DND-41 (cell line): ENCODE data around the gene CTNNBL1.

Experiments
- ATAC-seq: fragments of 200-7000 bp; cut with Tn5 transposase; 3 replicates; pipeline ENCODE4 v1.9.1; 2021; ENCODE audit warnings: low read depth; ENCODE audit not compliant: insufficient read depth
- DNase-seq: peaks from one replicate; pipeline ENCODE4 v3.0.0-alpha.2; 2020
- H2AFZ ChIP-seq: 2 replicates; pipeline ENCODE4 v1.6.0; 2012; ENCODE audit warnings: low read depth, low read length
- H3K27ac ChIP-seq: 2 replicates; pipeline ENCODE4 v1.5.1; 2012; ENCODE audit warnings: low read length, inconsistent platforms
- H3K27me3 ChIP-seq: fragments of 200-600 bp; sonication (generic); 2 replicates; pipeline ENCODE4 v1.6.0; 2012; ENCODE audit warnings: low read length, mild to moderate bottlenecking, inconsistent platforms; ENCODE audit not compliant: insufficient read depth, poor library complexity
- H3K36me3 ChIP-seq: 2 replicates; pipeline ENCODE4 v1.5.1; 2012; ENCODE audit warnings: low read length, inconsistent platforms; ENCODE audit not compliant: insufficient read depth
- H3K4me1 ChIP-seq: 2 replicates; pipeline ENCODE4 v1.5.1; 2012; ENCODE audit warnings: mild to moderate bottlenecking, low read length; ENCODE audit not compliant: insufficient read depth
- H3K4me2 ChIP-seq: 2 replicates; pipeline ENCODE4 v1.6.0; 2012; ENCODE audit warnings: mild to moderate bottlenecking, moderate library complexity, low read length, inconsistent platforms; ENCODE audit not compliant: insufficient read depth
- H3K4me3 ChIP-seq, 2 experiments: fragments of 200-600 bp in 1 of 2; shearing (Covaris generic) in 1 of 2; 2 replicates each; pipeline ENCODE4 v1.5.1; 2012 to 2016; ENCODE audit warnings: inconsistent platforms in 2 of 2, low read length in 2 of 2, mild to moderate bottlenecking in 2 of 2, low read depth in 1 of 2, moderate library complexity in 1 of 2
- H3K79me2 ChIP-seq: 2 replicates; pipeline ENCODE4 v1.6.0; 2012; ENCODE audit warnings: low read length, inconsistent platforms; ENCODE audit not compliant: insufficient read depth
- H3K9ac ChIP-seq: 2 replicates; pipeline ENCODE4 v1.6.0; 2012; ENCODE audit warnings: low read depth, mild to moderate bottlenecking, inconsistent platforms, low read length, moderate library complexity
- H3K9me3 ChIP-seq: 2 replicates; pipeline ENCODE4 v1.5.1; 2012; ENCODE audit warnings: low read length, moderate library complexity, mild to moderate bottlenecking, inconsistent platforms; ENCODE audit not compliant: insufficient read depth, severe bottlenecking
- H4K20me1 ChIP-seq: 2 replicates; pipeline ENCODE4 v1.6.0; 2012; ENCODE audit warnings: low read length; ENCODE audit not compliant: insufficient read depth
- CTCF ChIP-seq: IDR thresholded peaks from 2 replicates; pipeline ENCODE4 v1.5.1; 2012; ENCODE audit warnings: borderline replicate concordance, low read length, moderate library complexity, mild to moderate bottlenecking; ENCODE audit not compliant: poor library complexity, severe bottlenecking; ENCODE audit errors: extremely low read depth
- EZH2 ChIP-seq: IDR thresholded peaks from 3 replicates; pipeline ENCODE4 v1.6.1; 2012; ENCODE audit warnings: borderline replicate concordance, low read depth, mild to moderate bottlenecking, moderate library complexity, low read length, inconsistent platforms; ENCODE audit not compliant: severe bottlenecking

The CTNNBL1 gene

GRCh38 chr20:37649017-37649416, 44.8 kb upstream of the CTNNBL1 start:
- peaks cover 12% of the 10 kb centered on the region for H3K27me3 ChIP-seq
- no peak overlapping the region for H3K27ac ChIP-seq
- H3K4me1 ChIP-seq = no peaks in the 10 kb centered on the region
- H3K79me2 ChIP-seq = no peaks in the 10 kb centered on the region
- DNase-seq = no peak
- H3K4me3 ChIP-seq = no peak overlapping the region
- H3K9ac ChIP-seq = no peak overlapping the region
- no peak overlapping the region for H3K4me2 ChIP-seq
- no peaks in the 10 kb centered on the region for H4K20me1 ChIP-seq
- no peaks in the 10 kb centered on the region for H3K9me3 ChIP-seq
- ATAC-seq = no peak
- no peak overlapping the region for H2AFZ ChIP-seq
- H3K36me3 ChIP-seq = no peaks in the 10 kb centered on the region
- no peak for TF ChIP-seq EZH2
- TF ChIP-seq CTCF = no peak

DNA sequence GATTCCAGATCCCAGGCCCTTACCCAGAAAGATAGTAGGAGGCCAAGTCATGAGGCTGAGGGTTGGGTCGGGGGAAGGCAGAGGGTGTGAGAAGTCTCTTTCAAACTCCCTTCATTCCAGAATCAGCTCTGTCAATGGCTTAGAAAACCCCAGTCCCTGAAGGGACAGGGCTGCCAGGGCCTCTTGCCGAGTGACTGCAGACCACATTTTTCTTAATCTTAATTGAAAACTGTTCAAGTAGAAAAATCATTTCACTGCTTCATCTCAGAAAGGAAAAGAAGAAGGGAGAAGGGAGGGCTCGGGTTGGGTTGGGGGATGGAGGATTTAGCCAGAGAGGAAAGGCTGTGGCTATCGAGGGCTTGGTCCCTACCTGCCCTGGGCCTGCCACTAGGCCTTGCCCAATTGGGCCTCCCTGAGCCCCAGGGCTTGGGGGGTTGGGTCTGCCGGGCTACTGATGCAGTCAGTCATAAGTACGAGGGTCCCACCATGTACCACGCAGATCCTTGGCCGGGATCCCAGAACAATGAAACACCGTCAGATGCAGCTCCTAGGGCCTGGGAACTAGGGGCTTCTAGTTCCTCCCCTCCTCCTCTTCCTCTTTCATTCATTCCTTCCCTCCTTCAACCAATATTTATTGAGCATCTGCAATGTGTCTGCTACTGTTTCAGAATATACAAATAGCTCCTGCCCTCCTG, 44.0 kb upstream of the CTNNBL1 start:
- H3K27ac ChIP-seq = no peak overlapping the region
- no peak for TF ChIP-seq EZH2
- no peak for TF ChIP-seq CTCF
- H3K4me1 ChIP-seq = no peaks in the 10 kb centered on the region
- H3K9ac ChIP-seq = no peak overlapping the region
- H3K4me2 ChIP-seq = no peak overlapping the region
- DNase-seq = no peak
- H3K9me3 ChIP-seq = no peaks in the 10 kb centered on the region
- H3K79me2 ChIP-seq = no peaks in the 10 kb centered on the region
- no peaks in the 10 kb centered on the region for H3K36me3 ChIP-seq
- no peak for ATAC-seq
- peaks cover 9% of the 10 kb centered on the region for H3K27me3 ChIP-seq
- no peak overlapping the region for H3K4me3 ChIP-seq
- no peak overlapping the region for H2AFZ ChIP-seq
- no peaks in the 10 kb centered on the region for H4K20me1 ChIP-seq

- peaks cover 9% of the 10 kb centered on the region for H3K27me3 ChIP-seq
- no peak for TF ChIP-seq EZH2
- no peak for TF ChIP-seq CTCF
- no peaks in the 10 kb centered on the region for H3K36me3 ChIP-seq
- no peaks in the 10 kb centered on the region for H3K9me3 ChIP-seq
- ATAC-seq (no peak), DNase-seq (no peak)
- H2AFZ ChIP-seq = no peak overlapping the region
- no peaks in the 10 kb centered on the region for H4K20me1 ChIP-seq
- H3K9ac ChIP-seq = no peak overlapping the region
- no peak overlapping the region for H3K27ac ChIP-seq
- H3K4me1 ChIP-seq = no peaks in the 10 kb centered on the region
- no peak overlapping the region for H3K4me3 ChIP-seq
- no peaks in the 10 kb centered on the region for H3K79me2 ChIP-seq
- H3K4me2 ChIP-seq = no peak overlapping the region
These were observed 43.2 kb upstream of the CTNNBL1 start for GRCh38 chr20:37650661-37651060.
